Measurements from ENCODE around the gene RITA1. TPM values are rescaled to one million over a fixed set of nuclear protein-coding genes. Genes with fewer than 3 reads are reported as not detected.

Gene RITA1
- total and polyA plus RNA-seq, 2 experiments from 2014 or later: 20.0 to 40.4 TPM

- TF ChIP-seq, protein P1, sequence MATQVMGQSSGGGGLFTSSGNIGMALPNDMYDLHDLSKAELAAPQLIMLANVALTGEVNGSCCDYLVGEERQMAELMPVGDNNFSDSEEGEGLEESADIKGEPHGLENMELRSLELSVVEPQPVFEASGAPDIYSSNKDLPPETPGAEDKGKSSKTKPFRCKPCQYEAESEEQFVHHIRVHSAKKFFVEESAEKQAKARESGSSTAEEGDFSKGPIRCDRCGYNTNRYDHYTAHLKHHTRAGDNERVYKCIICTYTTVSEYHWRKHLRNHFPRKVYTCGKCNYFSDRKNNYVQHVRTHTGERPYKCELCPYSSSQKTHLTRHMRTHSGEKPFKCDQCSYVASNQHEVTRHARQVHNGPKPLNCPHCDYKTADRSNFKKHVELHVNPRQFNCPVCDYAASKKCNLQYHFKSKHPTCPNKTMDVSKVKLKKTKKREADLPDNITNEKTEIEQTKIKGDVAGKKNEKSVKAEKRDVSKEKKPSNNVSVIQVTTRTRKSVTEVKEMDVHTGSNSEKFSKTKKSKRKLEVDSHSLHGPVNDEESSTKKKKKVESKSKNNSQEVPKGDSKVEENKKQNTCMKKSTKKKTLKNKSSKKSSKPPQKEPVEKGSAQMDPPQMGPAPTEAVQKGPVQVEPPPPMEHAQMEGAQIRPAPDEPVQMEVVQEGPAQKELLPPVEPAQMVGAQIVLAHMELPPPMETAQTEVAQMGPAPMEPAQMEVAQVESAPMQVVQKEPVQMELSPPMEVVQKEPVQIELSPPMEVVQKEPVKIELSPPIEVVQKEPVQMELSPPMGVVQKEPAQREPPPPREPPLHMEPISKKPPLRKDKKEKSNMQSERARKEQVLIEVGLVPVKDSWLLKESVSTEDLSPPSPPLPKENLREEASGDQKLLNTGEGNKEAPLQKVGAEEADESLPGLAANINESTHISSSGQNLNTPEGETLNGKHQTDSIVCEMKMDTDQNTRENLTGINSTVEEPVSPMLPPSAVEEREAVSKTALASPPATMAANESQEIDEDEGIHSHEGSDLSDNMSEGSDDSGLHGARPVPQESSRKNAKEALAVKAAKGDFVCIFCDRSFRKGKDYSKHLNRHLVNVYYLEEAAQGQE (IDR thresholded peaks at IDR 0.05; ENCODE audit: unreplicated experiment): no peak
- TF ChIP-seq EZH2 (IDR thresholded peaks at IDR 0.05; ENCODE audit: low read depth, unreplicated experiment) (no peak), POLR2AphosphoS5 (IDR thresholded peaks at IDR 0.05; ENCODE audit: low read depth) (no peak), JUNB (IDR thresholded peaks at IDR 0.05; ENCODE audit: unreplicated experiment) (no peak), ZNF331 (CRISPR knock-in tag; IDR thresholded peaks at IDR 0.05; ENCODE audit: low read depth) (no peak), EZH2phosphoT487 (IDR thresholded peaks at IDR 0.05; ENCODE audit: unreplicated experiment) (no peak), ZNF114 (CRISPR knock-in tag; IDR thresholded peaks at IDR 0.05) (no peak), ETS1 (IDR thresholded peaks at IDR 0.05) (no peak)
These were observed 11.1 kb downstream of the RITA1 start (continued) for GRCh38 chr12:113196582-113196981.

GRCh38 chr12:113196990-113197389, 11.5 kb downstream of the RITA1 start:
- H3K4me1 ChIP-seq (ENCODE audit: insufficient read depth): no peaks in the 10 kb centered on the region; the same call in 1 of the 2 replicates
- H3F3A ChIP-seq (replicated peaks; ENCODE audit: low read depth): no peaks in the 10 kb centered on the region
- Mint-ChIP-seq H3K27me3 (ENCODE audit: insufficient read depth, low read depth, poor library complexity) (peaks cover 6% of the 10 kb centered on the region), H3K27ac (no peak overlapping the region), H3K9me3 (no peaks in the 10 kb centered on the region), H3K4me1 (peaks cover 4% of the 10 kb centered on the region; the same call in 1 of the 3 replicates), H3K4me3 (no peak overlapping the region), H3K36me3 (ENCODE audit: low read depth) (peaks cover 9% of the 10 kb centered on the region)
- H2AFZ ChIP-seq: no peak overlapping the region
- H3K4me3 ChIP-seq: no peak overlapping the region
- no peak for TF ChIP-seq EZH2 (IDR thresholded peaks at IDR 0.05; ENCODE audit: low read depth, unreplicated experiment)
- no peak for TF ChIP-seq EZH2phosphoT487 (IDR thresholded peaks at IDR 0.05; ENCODE audit: unreplicated experiment)
- TF ChIP-seq CTCF (conservative IDR thresholded peaks at IDR 0.05; ENCODE audit: low read depth in 2 of 2): peak; percentile 61 to 81
- H3K27ac ChIP-seq (ENCODE audit: low read depth): no peak overlapping the region
- no peaks in the 10 kb centered on the region for H3K79me2 ChIP-seq (replicated peaks; ENCODE audit: insufficient read depth)
- no peak overlapping the region for H3K4me2 ChIP-seq
- H4K20me1 ChIP-seq (replicated peaks; ENCODE audit: insufficient read depth): 0 out of 2 replicates have a peak, but pooled peaks cover 3% of the 10 kb centered on the region
- H3K36me3 ChIP-seq (ENCODE audit: insufficient read depth): 0 out of 2 replicates have a peak, but pooled peaks cover under 1% of the 10 kb centered on the region
- DNase-seq (ENCODE audit: low spot score) (peak; percentile 86), ATAC-seq (peak; percentile 95)
- H3K27me3 ChIP-seq (ENCODE audit: insufficient read depth): no peaks in the 10 kb centered on the region
- H3K9me2 ChIP-seq (ENCODE audit: insufficient read depth): no peaks in the 10 kb centered on the region
